Islet precursor cell (in vitro differentiated cells): ENCODE results near the gene EXT2.

Source experiments
- DNase-seq: peaks from one replicate; pipeline ENCODE4 v3.0.0-alpha.2; 2018

EXT2 gene

DNA sequence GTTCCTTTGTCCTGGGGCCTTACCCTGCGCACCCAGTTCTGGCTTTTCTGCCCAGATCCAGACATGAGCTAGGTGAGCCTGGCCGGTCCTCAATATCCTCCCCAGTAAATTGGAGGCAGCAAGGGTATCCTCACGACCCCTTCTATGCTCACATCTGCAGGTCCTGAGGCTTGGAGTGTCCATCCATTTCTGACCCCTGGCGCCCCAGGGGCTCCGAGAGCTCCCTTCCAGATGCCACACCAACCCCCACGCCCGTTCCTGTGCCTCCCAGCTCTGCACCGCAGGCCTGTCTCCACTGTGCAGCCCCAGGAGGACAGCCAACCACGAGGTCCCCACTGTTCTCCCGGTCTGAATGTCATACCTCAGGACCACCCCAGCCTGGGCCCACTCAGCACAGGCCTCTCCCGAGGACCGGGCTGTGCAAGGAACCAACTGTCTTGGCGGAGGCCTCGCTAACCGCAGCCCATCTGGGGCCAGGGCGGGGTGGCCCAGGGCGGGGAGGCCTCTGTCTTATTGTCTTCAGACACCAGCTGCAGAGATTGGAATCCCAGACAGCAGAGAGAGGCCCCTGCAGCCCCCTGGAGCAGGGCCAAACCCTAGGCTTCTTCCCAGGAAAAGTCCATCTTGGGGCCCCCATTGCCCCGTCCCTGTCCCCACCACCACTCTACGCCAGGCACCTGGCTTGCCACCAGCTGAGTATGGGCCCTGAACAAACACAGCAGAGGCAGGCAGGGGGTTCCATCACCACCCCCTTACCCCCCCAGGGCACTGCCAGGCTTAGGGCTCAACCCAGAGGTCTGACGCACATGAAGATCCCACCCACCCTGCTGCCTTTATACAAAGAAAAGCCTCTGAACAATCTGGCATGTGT, 175.2 kb downstream of the EXT2 start:
- no peak for DNase-seq

DNA sequence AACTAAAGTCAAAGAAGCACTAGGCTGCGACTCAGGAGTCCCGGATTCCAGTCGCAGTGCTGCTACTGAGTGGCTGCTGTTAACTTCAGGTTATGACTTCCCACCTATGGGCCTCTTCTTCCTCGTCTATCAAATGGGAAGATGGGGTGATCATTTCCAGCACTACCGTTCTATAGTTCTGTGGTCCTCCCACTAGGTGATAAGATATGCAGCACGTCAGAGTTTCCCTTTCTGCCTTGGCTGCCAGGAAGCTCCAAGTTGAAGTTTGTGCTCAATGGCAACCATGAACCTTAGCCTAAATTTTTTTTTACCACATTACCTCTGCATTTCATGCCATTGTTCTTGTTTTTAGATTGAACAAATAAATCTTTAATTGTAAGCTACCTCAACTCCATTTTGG, 175.8 kb downstream of the EXT2 start:
- DNase-seq = no peak

DNA sequence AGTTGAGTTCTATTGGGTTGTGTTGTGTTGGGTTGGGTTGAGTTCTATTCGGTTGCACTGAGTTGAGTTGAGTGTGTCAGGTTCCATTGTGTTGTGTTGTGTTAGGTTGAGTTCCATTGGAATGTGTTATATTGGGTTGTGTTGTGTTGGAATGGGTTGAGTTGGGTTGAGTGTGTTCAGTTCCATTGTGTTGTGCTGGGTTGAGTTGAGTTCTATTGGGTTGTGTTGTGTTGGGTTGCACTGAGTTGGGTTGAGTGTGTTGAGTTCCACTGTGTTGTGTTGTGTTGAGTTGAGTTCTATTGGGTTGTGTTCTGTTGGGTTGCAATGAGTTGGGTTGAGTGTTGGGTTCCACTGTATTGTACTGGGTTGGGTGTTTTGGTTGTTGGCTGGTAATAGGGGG, 178.9 kb downstream of the EXT2 start:
- no peak for DNase-seq

DNA sequence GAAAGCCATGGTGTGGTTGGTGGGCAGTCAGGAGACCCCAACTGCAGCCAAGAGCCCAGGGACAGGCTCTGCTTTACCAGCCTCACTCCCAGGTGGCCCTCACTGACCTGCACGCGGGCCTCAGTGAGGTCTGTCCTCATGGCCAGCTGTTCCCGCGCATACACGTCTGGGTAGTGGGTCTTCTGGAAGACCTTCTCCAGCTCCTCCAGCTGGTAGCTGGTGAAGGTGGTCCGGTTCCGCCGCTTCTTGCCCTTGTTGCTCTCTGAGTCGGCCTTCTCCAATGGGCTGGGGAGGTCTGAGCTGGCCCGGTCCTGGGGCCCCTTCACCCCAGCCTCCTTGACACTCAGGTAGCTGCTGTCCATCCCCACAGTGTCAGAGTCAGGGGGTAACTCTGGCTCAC, 179.8 kb downstream of the EXT2 start:
- no peak for DNase-seq

- DNase-seq = no peak
Measured at GRCh38 chr11:44275961-44276550, 180.6 kb downstream of the EXT2 start.

DNA sequence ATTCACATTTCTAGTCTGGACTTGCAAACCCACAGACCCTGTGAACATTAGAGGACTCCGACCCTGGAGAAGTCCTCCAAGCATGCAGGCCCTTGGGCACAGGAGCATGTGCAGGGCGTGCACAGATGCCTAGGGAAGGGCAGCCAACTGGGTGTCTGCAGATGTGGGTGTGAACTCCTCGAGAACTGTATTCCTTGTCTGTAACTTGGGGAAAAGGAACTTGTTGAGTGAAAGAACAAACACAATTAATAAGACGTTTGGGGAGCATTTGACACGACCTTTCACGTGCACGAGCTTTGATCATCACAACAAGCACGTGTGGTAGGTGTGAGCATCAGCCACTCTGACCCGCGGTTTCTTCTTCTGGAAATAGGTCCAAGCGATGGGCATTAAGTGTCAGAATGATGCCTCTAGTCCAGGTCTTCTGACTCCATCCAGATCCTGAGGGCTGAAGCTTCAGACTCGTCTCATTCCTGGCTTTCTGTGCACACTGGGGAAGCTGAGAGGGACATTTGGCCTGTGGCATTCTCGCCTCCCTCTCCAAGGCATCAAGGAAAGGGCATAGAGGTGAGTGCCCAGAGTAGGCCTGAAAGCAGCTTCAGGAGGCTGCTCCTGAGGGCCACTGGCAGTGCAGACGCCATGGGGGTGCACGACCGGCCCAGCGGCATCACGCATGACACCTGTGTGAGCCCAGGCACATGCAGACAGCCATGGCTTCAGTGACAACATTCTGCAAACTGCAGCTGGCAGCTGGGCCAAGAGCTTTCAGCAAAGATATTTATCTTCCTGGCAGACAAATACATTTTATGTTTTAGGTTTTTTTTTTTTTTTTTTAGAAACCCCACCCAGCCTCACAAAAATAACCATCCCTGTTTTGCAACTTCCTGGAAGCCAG, 182.0 kb downstream of the EXT2 start:
- no peak for DNase-seq

GRCh38 chr11:44279483-44279882, 184.0 kb downstream of the EXT2 start:
- DNase-seq = no peak

- DNase-seq = no peak
Measured at GRCh38 chr11:44280257-44280656, 184.8 kb downstream of the EXT2 start.

- DNase-seq = no peak
Measured at GRCh38 chr11:44281151-44281550, 185.7 kb downstream of the EXT2 start.

GRCh38 chr11:44282620-44283019, 187.1 kb downstream of the EXT2 start:
- DNase-seq = no peak

GRCh38 chr11:44285756-44286155, 190.3 kb downstream of the EXT2 start:
- peak; percentile 89 for DNase-seq

- DNase-seq = peak; percentile 87
Measured at GRCh38 chr11:44286268-44286880, 190.9 kb downstream of the EXT2 start.

- DNase-seq = no peak
Measured at GRCh38 chr11:44286911-44287310, 191.4 kb downstream of the EXT2 start.

GRCh38 chr11:44288133-44288526, 192.7 kb downstream of the EXT2 start:
- no peak for DNase-seq

- no peak for DNase-seq
Measured at GRCh38 chr11:44290208-44290607, 194.7 kb downstream of the EXT2 start.
